Left renal cortex interstitium (tissue), 4 donors: ENCODE data around the gene NPDC1. TPM values are rescaled to one million over a fixed set of nuclear protein-coding genes. Genes with fewer than 3 reads are reported as not detected.
"Not testable (repeated sequence)": the region's sequence is repeated elsewhere in the genome, so short reads cannot be mapped to it uniquely, and the experiment has no call there.

Source experiments
- DNase-seq, 4 donors: peaks; one replicate each; pipeline ENCODE4 v3.0.0-alpha.2; 2013; ENCODE audit warnings: low read depth in 4 of 4, low spot score in 2 of 4, missing footprints in 1 of 4
- polyA plus RNA-seq, 4 donors: library from polyadenylated mRNA; unstranded; fragments of 120-200 nt; gene quantifications; one replicate each; pipeline ENCODE4 v1.2.1, GENCODE V29; 2013; ENCODE audit not compliant: insufficient read length in 4 of 4

Gene NPDC1
- polyA plus RNA-seq, 4 donors: 19.8 to 46.8 (median 34.4) TPM

GRCh38 chr9:137014776-137015539, 31.0 kb downstream of the NPDC1 start:
- no peak for DNase-seq

GRCh38 chr9:137014166-137014565, 31.8 kb downstream of the NPDC1 start:
- no peak for DNase-seq

GRCh38 chr9:137013571-137013940, 32.4 kb downstream of the NPDC1 start:
- no peak for DNase-seq

GRCh38 chr9:137012694-137013570, 33.0 kb downstream of the NPDC1 start:
- no peak for DNase-seq

GRCh38 chr9:137011907-137012675, 33.9 kb downstream of the NPDC1 start:
- no peak for DNase-seq

GRCh38 chr9:137011156-137011555, 34.8 kb downstream of the NPDC1 start:
- DNase-seq: no peak

- no peak for DNase-seq
Measured at GRCh38 chr9:137009938-137010732, 35.8 kb downstream of the NPDC1 start.

- DNase-seq: no peak
Measured at GRCh38 chr9:137009217-137009616, 36.8 kb downstream of the NPDC1 start.

- DNase-seq: no peak
Measured at GRCh38 chr9:137008312-137008711, 37.7 kb downstream of the NPDC1 start.

- no peak for DNase-seq
Measured at GRCh38 chr9:137007816-137008270, 38.1 kb downstream of the NPDC1 start.

GRCh38 chr9:137007108-137007815, 38.7 kb downstream of the NPDC1 start:
- DNase-seq: no peak

GRCh38 chr9:137006116-137007003, 39.6 kb downstream of the NPDC1 start:
- DNase-seq: no peak

GRCh38 chr9:137004285-137004684, 41.7 kb downstream of the NPDC1 start:
- DNase-seq: not testable (repeated sequence)

- DNase-seq: no peak
Measured at GRCh38 chr9:137002646-137003041, 43.3 kb downstream of the NPDC1 start.

- no peak for DNase-seq
Measured at GRCh38 chr9:137001857-137002645, 43.9 kb downstream of the NPDC1 start.

- DNase-seq: no peak
Measured at GRCh38 chr9:137000177-137000930, 45.6 kb downstream of the NPDC1 start.

GRCh38 chr9:136997830-136998234, 48.1 kb downstream of the NPDC1 start:
- no peak for DNase-seq
